AG09319 (cell line): ENCODE measurements around the gene PCDHA8.
"Not testable (repeated sequence)": the region's sequence is repeated elsewhere in the genome, so short reads cannot be mapped to it uniquely, and the experiment has no call there.

Experiments used
- DNase-seq: peaks from one replicate; pipeline ENCODE4 v3.0.0-alpha.2; 2010; ENCODE audit warnings: low read depth; ENCODE audit errors: extremely low read depth
- CTCF ChIP-seq: IDR thresholded peaks from 2 replicates; pipeline ENCODE4 v1.5.1; 2011; ENCODE audit warnings: low read depth, mild to moderate bottlenecking, inconsistent platforms, low read length, moderate library complexity

The PCDHA8 gene

GRCh38 chr5:140802781-140803271 is 38.2 kb upstream of the PCDHA8 start:
- TF ChIP-seq CTCF, result no peak

GRCh38 chr5:140806834-140807775 is 33.9 kb upstream of the PCDHA8 start, which contains the start of gene PCDHA4:
Gene PCDHA4, plus strand, starts transcription at chr5:140807068.
- TF ChIP-seq CTCF, result peak; percentile 15
- no peak for DNase-seq

More at GRCh38 chr5:140802781-140803271, 38.2 kb upstream of the PCDHA8 start:
- DNase-seq, result no peak

GRCh38 chr5:140808241-140808888 is 32.6 kb upstream of the PCDHA8 start:
- DNase-seq, result not testable (repeated sequence)

- no peak for DNase-seq
- TF ChIP-seq CTCF, result no peak
These were observed 32.1 kb upstream of the PCDHA8 start for GRCh38 chr5:140808889-140809291.

DNA sequence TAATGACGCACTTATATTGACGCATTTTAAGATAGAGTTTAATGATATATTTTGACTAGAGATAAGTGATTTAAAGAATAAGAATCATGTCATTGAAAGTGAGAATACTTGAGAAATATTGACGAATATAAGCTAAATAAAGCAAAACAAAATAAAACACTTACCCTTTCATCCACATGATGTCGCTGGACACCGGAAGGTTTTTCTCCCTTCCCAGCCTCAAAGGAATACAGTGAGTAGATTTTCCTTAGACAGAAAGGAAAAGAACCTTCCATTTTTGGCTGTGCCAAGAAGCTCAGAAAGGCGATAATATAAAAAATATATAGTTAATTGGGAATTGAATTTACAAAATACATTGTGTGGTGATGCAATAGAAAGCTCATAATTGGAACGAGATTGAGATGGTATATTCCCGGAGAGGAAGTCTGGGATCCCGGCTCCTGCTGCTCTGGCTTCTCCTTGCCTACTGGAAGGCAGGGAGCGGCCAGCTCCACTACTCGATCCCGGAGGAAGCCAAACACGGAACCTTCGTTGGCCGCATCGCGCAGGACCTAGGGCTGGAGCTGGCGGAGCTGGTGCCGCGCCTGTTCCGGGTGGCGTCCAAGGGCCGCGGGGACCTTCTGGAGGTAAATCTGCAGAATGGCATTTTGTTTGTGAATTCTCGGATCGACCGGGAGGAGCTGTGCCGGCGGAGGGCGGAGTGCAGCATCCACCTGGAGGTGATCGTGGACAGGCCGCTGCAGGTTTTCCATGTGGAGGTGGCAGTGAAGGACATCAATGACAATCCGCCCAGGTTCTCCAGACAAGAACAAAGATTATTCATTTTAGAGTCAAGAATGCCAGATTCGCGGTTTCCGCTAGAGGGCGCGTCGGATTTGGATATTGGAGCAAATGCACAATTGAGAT is 19.4 kb upstream of the PCDHA8 start, which contains the start of gene PCDHA5:
PCDHA5 (plus strand) TSS at position 239 of the 906 bp plus-strand sequence.
- no peak for DNase-seq
- peak; percentile 22 for TF ChIP-seq CTCF

GRCh38 chr5:140822281-140822629 is 18.7 kb upstream of the PCDHA8 start:
- no peak for DNase-seq
- no peak for TF ChIP-seq CTCF

- not testable (repeated sequence) for DNase-seq
These were observed 18.0 kb upstream of the PCDHA8 start for GRCh38 chr5:140822969-140823368.
